G401.6 (cell line): Measurements from ENCODE around the gene TNRC6C.

ENCODE experiments used
- FAIRE-seq: peaks from 2 replicates; lab custom pipeline; 2012; peaks lifted over from hg19 to GRCh38; lab: Jason Lieb, UNC

Gene TNRC6C

DNA sequence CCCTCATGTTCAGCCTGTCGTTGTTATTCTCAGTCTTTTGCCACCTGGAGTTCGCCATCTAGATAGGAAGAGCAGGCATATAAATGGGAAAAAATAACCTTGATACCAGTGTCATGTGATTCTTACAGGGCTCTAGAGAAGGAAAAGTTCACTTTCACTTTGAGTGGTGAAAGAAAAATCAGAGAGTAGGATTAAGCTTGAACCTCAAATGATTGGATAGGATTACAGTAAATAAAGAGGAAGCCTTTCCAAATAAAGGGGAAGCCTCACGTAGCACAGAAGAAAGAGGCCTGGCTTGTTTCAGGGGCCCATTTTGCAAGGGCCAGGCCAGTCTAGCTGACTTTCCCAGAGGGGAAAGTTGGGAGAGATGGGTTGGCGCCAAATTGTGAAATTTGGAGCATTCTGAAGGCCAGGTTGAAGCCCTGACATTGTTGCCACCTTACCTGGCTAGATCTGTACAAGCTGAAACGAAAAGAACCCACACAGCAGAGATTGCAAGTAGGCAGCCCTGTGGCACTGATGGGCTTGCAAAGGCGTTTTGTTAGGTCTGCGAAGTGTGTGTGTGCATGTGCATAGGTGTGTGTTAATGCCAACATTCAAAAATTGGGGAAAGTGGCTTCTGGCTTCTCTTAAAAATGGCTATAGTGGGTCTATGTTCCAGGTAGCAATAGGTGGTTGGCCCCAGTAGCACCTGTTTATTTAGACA is 131.2 kb downstream of the TNRC6C start:
- no peak for FAIRE-seq

DNA sequence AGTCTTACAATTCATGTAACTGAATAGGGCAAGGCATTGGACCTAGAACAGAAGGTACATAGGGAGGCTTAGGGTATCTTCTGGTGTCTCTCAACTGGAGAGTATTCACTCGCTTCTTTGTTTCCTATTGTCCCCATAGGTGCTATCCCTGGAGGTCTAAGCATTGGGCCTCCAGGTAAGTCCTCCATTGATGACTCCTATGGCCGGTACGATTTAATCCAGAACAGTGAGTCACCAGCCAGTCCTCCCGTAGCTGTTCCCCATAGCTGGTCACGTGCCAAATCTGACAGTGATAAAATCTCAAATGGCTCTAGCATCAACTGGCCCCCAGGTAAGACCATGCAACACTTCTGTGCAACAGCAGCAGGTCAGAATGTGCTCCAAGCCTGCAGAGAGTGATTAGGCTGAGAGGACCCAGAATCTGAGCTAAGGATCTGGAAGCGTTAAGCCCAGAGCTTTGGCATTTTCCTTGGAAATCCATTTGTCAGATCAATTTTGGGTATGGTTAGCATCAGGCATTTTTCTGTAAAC is 134.4 kb downstream of the TNRC6C start:
- FAIRE-seq, result no peak

DNA sequence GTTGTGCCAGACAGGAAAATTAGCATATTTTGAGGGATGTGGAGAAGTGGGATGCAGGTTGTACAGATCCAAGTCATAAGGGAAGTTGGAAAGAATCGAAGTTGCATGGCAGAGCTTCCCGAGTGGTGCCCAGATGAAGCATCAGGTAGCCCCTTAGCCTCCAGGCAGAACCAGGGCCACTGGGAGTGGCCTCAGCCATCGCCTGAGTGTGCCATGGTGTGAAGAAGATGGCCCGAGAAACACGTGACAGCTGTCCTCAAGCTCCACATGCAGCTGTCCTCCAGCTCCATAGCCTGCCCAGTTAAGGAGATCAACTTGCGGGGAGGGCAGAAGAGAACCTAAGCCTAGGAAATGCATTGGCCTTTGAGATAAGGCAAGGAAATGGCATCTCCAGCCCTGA is 136.5 kb downstream of the TNRC6C start:
- no peak for FAIRE-seq

DNA sequence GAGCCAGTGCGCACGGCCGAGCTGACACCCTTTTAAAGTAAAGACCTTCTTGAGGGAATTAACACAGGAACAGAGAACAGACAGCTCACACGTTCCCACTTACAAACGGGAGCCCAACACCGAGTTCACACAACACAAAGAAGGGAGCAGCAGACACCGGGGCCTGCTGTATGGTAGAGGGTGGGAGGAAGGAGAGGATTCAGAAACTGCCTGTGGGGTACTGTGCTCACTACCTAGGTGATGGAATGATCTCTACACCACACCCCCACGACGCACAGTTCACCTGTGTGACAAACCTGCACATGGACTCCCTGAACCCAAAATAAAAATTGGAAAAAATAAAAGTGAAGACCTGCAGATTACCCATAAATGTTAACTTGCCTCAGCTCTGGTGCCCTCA is 137.6 kb downstream of the TNRC6C start:
- FAIRE-seq, result no peak

DNA sequence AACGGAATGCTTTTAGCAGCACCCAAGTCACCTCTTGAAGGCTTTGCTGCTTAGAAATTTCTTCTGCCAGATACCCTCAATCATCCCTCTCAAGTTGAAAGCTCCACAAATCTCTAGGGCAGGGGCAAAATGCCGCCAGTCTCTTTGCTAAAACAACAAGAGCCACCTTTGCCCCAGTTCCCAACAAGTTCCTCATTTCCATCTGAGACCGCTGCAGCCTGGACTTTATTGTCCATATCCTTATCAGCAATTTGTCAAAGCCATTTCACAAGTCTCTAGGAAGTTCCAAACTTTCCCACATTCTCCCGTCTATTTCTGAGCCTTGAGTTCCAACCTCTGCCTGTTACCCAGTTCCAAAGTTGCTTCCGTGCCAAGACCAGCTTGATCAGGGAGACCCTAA is 142.6 kb downstream of the TNRC6C start:
- FAIRE-seq, result no peak

DNA sequence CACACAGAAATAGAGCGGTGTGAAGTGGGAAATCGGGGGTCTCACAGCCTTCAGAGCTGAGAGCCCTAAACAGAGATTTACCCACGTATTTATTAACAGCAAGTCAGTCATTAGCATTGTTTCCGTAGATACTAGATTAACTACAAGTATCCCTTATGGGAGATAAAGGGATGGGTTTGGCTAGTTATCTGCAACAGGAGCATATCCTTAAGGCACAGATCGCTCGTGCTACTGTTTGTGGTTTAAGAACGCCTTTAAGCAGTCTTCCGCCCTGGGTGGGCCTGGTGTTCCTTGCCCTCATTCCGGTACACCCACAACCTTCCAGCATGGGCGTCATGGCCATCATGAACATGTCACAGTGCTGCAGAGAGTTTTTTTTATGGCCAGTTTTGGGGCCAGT is 143.0 kb downstream of the TNRC6C start:
- FAIRE-seq, result no peak

DNA sequence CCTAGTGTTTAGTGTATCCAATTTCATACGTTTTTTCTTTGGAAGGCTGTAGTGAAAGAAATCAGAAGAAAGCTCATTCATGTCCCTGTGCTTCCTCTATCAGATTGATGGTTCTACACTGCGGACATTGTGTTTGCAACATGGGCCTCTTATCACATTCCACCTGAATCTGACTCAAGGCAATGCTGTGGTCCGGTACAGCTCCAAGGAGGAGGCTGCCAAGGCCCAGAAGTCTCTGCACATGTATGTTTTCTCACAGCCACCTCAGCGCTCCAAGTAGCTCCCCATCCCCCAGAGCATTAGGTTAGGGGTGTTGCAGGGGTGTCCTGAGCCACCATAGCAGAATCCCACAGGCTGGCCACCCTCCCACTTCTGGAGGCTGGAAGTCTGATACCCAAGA is 144.8 kb downstream of the TNRC6C start:
- FAIRE-seq, result no peak

DNA sequence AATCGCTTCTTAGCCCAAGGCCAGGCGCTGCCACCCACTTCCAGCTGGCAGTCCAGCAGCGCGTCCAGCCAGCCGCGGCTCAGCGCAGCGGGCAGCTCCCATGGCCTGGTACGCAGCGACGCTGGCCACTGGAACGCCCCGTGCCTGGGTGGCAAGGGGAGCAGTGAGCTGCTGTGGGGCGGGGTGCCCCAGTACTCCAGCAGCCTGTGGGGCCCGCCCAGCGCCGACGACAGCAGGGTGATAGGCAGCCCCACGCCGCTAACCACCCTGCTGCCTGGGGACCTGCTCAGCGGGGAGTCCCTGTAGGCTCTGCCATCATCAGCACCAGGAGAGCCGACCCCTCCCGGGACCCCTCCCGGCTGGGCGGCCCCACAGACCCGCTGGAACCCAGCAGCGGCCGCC is 146.0 kb downstream of the TNRC6C start:
- no peak for FAIRE-seq

DNA sequence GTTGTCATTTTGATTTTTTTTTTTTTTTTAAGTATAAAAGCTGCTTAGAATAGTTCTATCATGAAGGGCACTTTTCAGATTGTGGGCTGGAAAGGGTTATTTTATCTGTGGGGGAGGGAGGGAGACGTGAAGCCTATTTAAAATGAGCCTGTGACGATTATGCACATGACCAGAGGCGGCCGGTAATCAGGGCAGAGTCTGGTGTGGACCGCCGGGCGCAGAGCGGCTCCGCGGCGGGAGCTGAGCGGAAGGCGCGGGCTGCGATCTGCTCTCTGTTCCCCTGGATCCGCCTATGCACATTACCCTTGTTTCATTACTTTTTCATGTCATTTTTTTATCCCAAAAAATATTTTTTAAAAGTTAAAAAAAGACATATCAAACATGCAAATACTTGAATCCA is 146.6 kb downstream of the TNRC6C start:
- no peak for FAIRE-seq

DNA sequence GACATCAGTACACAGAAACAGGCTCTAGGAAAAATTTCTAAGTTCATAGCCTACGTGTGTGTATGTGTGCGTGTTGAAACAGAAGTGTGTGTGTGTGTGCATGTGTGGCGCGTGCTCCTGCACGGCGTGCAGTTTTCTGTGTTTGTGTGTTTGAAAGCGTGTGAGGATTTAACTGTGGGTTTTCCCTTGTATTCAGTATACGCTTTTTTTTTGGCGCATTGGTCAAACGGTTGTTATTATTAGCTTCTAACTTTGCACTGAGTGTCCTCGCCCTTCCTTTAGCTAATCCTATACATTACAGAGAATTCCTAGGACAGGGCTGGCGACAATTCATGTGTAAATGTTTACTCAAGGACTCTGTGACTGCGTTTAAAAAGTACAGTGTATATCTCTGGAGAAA is 147.0 kb downstream of the TNRC6C start:
- no peak for FAIRE-seq

DNA sequence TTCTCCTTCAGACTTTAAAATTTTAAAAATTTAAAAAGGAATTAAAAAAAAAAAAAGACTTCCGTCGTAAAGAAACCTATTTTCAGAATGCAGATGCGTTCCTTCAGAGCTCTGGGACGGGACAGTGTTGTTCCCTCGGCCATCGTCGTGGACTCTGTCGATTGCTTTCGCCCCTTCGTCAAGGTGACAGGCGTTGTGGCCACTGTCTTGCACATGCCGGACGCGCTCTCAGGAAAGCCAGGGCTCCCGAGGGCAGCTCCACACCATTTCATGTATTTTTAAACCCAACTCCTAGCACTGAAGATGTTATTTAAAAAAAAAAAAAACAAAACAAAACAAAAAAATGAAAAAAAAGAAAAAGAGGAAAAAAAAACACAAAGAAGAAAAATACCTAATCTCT is 147.7 kb downstream of the TNRC6C start:
- no peak for FAIRE-seq

DNA sequence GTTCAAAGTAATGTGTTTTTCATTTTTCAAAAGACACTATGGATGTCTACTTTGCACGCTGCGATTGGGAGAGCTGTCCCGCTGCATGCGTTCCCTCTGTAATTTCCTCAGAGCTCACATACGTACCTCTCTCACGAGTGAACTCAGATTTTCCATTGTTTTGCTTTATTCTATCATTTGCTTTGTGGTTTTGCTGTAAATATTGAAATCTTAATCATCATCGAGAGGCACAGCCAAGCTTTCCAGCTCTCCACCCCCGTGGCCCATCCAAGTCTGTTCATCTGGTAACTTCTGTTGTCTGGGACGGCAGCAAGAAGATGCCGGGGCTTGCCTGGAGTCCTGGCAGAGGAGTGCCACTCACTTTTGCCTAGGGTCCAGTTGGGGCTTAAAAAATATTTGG is 149.0 kb downstream of the TNRC6C start:
- FAIRE-seq, result no peak

DNA sequence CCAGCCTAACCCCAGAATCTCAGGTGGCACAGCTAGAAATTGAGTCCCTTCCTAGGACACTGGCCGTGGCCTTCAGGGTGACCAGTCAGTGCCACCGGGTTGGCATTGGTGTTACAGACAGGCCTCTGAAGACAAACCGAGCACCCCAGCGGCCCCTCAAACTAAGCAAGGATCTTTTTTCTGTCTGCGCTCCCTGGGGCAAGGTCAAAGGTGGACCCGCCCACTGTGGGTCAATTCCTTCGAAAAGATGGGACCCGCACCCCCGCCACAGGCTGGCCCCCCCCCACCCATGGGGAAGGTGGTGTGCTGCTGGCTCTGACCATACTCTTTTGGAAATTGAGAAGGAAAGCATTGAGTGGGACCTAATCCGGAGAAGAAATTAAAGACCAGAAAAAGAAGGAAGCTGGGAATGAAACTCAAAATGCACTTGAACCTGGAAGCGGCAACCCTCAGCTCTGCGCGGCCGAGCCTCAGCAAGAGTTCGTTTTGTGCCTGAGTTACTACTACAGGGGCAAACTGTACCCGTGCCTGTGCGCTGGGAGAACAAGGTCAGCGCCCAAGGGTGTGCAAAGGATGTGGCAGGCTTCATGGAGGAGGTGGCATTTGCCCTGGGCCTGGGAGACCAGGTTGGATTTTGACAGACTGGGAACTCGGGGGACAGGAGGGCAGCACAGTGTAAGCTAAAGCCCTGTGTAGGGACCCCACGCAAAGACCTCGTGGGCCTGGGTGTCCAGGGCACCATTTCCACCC is 149.6 kb downstream of the TNRC6C start:
- no peak for FAIRE-seq

DNA sequence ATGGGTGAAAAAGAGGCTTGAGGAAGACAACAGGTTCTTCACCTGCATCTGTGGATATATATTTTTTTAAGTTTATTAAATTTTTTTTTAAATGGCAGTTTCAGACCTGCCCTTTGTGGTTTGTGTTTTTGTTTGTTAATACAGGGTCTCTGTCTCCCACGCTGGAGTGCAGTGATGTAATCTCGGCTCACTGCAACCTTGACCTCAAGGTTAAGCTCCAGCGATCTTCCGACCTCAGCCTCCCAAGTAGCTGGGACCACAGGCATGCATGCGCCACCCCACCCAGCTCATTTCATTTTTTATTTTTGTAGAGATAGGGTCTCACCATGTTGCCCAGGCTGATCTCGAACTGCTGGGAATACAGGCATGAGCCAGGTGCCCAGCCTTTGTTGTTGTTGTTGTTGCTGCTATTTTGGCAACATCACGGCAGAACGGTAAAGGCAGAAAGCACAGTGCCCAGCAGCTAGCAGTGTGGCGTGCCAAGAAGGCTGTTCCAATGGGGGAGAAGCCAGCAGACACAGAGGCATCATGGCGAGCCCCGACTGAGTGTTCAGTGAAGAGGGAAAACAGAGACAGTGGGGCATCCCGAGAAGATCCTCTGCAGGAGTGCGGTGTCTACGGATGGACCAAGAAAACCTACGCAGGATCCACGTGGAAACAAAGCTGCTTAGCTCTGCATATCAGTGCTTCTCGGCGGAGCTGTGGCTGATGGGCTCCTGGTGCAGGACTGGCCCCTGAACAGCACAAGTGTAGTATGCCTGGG is 150.4 kb downstream of the TNRC6C start:
- no peak for FAIRE-seq

DNA sequence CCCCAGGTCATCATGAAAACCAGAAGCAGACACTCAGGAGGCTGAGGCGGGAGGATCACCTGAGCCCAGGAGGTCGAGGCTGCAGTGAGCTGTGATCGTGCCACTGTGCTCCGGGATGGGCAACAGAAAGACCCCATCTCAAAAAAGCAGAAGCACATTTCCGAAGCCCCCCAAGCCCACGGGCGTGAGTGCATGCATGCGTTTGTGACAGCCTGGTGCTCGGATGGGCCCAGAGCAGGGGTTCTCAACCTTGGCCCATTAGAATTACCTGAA is 150.9 kb downstream of the TNRC6C start:
- FAIRE-seq, result no peak

DNA sequence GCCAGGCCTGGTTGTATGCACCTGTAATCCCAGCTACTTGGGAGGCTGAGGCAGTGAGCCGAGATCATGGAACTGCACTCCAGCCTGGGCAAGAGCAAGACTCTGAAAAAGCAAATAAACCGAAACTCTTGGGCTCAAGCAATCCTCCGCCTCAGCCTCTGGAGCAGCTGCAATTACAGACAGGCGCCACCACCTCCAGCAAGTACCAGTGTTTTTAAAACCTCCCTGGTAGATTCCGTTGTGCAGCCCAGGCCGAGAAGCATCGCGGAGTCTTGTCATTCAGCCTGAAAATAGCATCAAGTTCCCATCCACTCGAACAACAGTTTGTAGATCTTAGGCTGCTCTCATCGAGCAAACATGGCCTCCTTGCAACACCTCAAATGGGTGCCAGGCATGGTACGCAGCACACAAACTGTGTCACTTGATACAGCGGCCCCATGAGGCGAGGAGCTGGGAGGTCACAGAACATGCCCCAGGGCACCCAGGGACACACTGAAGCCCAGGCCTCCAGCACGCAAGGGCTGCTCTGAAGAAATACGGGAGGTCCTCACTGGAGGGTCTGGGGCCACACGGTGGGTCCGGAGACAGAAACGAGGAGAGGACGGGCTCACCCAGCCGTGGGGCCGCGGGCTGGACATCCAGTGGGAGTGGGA is 152.0 kb downstream of the TNRC6C start:
- FAIRE-seq, result no peak

DNA sequence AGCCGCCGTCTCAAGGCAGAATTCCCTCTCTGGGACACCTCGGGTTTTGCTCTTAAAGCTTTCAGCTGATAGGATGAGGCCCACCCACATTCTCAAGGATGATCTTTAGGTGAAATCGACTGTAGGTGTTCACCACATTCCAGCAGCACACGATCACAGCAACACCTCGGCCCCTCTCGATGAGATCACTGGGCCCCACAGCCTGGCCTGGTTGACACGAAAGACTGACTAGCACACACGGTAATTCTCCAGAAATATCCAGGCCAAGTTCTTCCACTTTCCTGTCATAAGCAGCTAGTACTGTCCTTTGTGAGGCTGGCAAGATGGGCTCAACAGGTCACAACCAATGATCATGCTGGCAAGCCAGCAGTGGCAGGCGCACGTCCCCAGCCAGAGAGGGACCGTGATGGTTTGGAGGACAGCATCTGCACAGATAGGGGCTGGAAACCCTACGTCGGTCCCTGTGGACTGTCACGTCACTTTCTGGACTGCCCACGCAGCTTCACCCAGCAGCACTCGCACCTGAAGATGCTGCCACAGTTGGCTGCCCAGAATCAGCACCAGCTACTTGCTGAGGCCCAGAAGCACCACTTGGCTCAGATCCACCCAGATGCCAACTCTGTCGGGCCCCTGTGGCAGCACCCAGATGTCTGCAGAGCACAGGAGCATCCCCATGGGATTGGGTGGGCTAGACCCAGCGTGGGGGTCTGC is 152.7 kb downstream of the TNRC6C start:
- FAIRE-seq, result no peak

DNA sequence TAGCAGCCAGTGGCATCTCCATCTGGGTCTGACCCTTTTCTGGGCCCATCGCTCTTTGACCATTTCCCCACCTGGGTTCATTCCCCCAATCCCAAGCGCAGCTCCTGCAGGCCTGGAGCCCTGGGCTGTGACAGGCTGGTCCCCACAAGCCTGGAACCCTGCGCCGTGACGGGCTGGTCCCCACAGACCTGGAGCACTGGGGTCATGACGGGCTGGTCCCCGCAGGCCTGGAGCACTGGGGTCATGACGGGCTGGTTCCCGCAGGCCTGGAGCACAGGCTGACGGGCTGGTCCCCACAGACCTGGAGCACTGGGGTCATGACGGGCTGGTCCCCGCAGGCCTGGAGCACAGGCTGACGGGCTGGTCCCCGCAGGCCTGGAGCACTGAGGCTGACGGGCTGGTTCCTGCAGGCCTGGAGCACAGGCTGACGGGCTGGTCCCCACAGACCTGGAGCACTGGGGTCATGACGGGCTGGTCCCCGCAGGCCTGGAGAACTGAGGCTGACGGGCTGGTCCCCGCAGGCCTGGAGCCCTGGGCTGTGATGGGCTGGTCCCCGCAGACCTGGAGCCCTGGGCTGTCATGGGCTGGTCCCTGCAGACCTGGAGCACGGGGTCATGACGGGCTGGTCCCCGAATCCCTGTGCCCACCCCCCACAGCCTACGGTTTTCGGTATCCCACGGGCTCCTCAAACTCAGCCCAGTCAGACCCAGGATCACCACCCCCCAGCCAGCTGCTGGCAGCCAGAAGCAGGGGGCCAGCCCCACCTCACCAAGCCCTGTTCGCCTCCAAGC is 153.4 kb downstream of the TNRC6C start:
- FAIRE-seq, result no peak

DNA sequence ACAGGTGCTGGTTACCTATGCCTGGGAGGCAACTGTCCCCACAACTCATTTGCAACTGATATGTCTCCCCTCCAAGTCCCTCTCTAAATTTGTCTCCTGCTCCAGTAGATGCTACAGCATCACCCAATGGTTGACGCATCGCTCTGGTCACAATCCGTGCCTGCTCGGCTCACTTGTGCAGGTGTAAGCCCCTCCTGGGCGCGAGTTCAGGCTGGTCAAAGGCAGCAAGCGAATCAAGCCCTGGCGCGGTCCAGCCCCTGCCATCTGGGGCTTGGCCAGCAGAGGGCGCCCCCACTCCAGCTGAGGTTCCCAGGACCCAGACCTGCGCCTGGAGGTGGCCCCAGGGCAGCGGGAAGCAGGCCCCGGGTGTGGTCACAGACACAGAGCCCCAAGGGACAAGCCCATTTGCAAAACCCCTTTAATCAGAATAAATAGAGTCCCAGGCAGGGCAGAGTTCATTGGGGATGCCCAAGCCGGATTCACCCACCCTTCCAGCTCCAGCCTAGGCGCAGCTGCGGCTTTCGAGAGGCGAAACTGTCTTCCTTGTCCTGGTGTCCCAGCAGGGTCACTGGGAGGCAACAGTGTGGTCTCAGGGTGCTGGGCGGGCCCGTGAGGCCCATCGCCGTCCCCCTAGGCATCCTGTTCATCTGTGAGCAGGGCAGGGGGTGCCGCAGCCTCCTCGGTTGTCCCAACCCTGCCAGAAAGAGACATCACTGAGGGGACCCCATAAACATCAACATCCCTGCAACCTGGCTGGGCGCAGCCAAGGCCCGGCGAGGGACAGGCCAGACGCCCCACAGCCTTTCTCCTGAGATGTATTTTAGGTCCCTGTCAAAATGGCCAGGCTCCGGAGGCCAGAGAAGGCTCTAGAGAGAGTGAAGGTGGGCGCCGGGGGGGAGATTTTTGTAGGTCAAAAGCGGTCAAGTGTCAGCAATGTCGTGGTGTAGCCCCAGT is 154.3 kb downstream of the TNRC6C start:
- FAIRE-seq, result peak; percentile 63
